Glutamatergic neuron (in vitro differentiated cells): ENCODE results near the gene TEC. TPM values are rescaled to one million over a fixed set of nuclear protein-coding genes. Genes with fewer than 3 reads are reported as not detected.

Experiments
- DNase-seq: peaks from one replicate; pipeline ENCODE4 v3.0.0; 2022
- H3K27ac Mint-ChIP-seq: one replicate; pipeline ENCODE4 v1.8.0; 2020; ENCODE audit warnings: mild to moderate bottlenecking, mixed read lengths, inconsistent platforms; ENCODE audit not compliant: unreplicated experiment
- H3K27me3 Mint-ChIP-seq: one replicate; pipeline ENCODE4 v1.8.0; 2020; ENCODE audit warnings: mild to moderate bottlenecking, moderate library complexity, mixed read lengths, inconsistent platforms; ENCODE audit not compliant: unreplicated experiment
- H3K36me3 Mint-ChIP-seq: one replicate; pipeline ENCODE4 v1.8.0; 2020; ENCODE audit warnings: mild to moderate bottlenecking, mixed read lengths, inconsistent platforms; ENCODE audit not compliant: unreplicated experiment
- H3K4me1 Mint-ChIP-seq: one replicate; pipeline ENCODE4 v1.8.0; 2020; ENCODE audit warnings: mild to moderate bottlenecking, low read depth, mixed read lengths, inconsistent platforms; ENCODE audit not compliant: unreplicated experiment
- H3K4me3 Mint-ChIP-seq: one replicate; pipeline ENCODE4 v1.8.0; 2020; ENCODE audit warnings: mild to moderate bottlenecking, mixed read lengths, inconsistent platforms; ENCODE audit not compliant: unreplicated experiment
- H3K9me3 Mint-ChIP-seq: one replicate; pipeline ENCODE4 v1.8.0; 2020; ENCODE audit warnings: mild to moderate bottlenecking, moderate library complexity, mixed read lengths, inconsistent platforms; ENCODE audit not compliant: unreplicated experiment
- CTCF ChIP-seq: fragments of 200-600 bp; sonication (generic); IDR thresholded peaks from one replicate; pipeline ENCODE4 v1.5.0; 2021; ENCODE audit not compliant: partially characterized antibody, unreplicated experiment
- total RNA-seq: library from RNA; stranded (reverse); fragmentation: NEBNext Ultra II Directional; extraction: Animal tissue kit (Norgen Biotek cat#: 25700); gene quantifications from one replicate; pipeline ENCODE4 v1.2.1, GENCODE V29; 2021; ENCODE audit not compliant: unreplicated experiment

Gene TEC
- total RNA-seq, 1 donor from 2014 or later, result 0.37 TPM

GRCh38 chr4:48197643-48198237 is 71.9 kb downstream of the TEC start:
- Mint-ChIP-seq H3K36me3 (no peaks in the 10 kb centered on the region), H3K27ac (no peak overlapping the region), H3K4me1 (peaks cover 2% of the 10 kb centered on the region), H3K9me3 (peaks cover 2% of the 10 kb centered on the region), H3K4me3 (no peak overlapping the region), H3K27me3 (no peaks in the 10 kb centered on the region)
- TF ChIP-seq CTCF, result no peak
- DNase-seq, result no peak

GRCh38 chr4:48196758-48197504 is 72.7 kb downstream of the TEC start:
- Mint-ChIP-seq H3K9me3 (peaks cover 2% of the 10 kb centered on the region), H3K4me3 (no peak overlapping the region), H3K27me3 (no peaks in the 10 kb centered on the region), H3K4me1 (peaks cover 2% of the 10 kb centered on the region), H3K36me3 (no peaks in the 10 kb centered on the region), H3K27ac (no peak overlapping the region)
- no peak for TF ChIP-seq CTCF
- no peak for DNase-seq

- no peaks in the 10 kb centered on the region for H3K36me3 Mint-ChIP-seq
- no peak for TF ChIP-seq CTCF
These were observed 73.8 kb downstream of the TEC start for GRCh38 chr4:48195853-48196252.

GRCh38 chr4:48195374-48195773 is 74.3 kb downstream of the TEC start:
- no peak for DNase-seq
- H3K36me3 Mint-ChIP-seq, result no peaks in the 10 kb centered on the region
- H3K4me3 Mint-ChIP-seq, result no peak overlapping the region
- H3K27ac Mint-ChIP-seq, result no peak overlapping the region
- no peak for TF ChIP-seq CTCF
- no peaks in the 10 kb centered on the region for H3K27me3 Mint-ChIP-seq
- H3K9me3 Mint-ChIP-seq, result peaks cover 2% of the 10 kb centered on the region
- no peaks in the 10 kb centered on the region for H3K4me1 Mint-ChIP-seq

More at GRCh38 chr4:48195853-48196252, 73.8 kb downstream of the TEC start:
- DNase-seq, result no peak
- peaks cover 2% of the 10 kb centered on the region for H3K9me3 Mint-ChIP-seq
- H3K27ac Mint-ChIP-seq, result no peak overlapping the region
- no peak overlapping the region for H3K4me3 Mint-ChIP-seq
- H3K4me1 Mint-ChIP-seq, result no peaks in the 10 kb centered on the region
- H3K27me3 Mint-ChIP-seq, result no peaks in the 10 kb centered on the region

- H3K36me3 Mint-ChIP-seq, result no peaks in the 10 kb centered on the region
- peaks cover 2% of the 10 kb centered on the region for H3K9me3 Mint-ChIP-seq
- TF ChIP-seq CTCF, result no peak
- no peaks in the 10 kb centered on the region for H3K4me1 Mint-ChIP-seq
- DNase-seq, result no peak
- H3K4me3 Mint-ChIP-seq, result no peak overlapping the region
- H3K27me3 Mint-ChIP-seq, result no peaks in the 10 kb centered on the region
- no peak overlapping the region for H3K27ac Mint-ChIP-seq
These were observed 74.7 kb downstream of the TEC start for GRCh38 chr4:48194971-48195370.
